Measurements from ENCODE around the gene ZNF525. TPM values are rescaled to one million over a fixed set of nuclear protein-coding genes. Genes with fewer than 3 reads are reported as not detected.

ZNF525 gene
- total RNA-seq, 2 experiments from 2014 or later: 13.5 to 16.3 TPM

DNA sequence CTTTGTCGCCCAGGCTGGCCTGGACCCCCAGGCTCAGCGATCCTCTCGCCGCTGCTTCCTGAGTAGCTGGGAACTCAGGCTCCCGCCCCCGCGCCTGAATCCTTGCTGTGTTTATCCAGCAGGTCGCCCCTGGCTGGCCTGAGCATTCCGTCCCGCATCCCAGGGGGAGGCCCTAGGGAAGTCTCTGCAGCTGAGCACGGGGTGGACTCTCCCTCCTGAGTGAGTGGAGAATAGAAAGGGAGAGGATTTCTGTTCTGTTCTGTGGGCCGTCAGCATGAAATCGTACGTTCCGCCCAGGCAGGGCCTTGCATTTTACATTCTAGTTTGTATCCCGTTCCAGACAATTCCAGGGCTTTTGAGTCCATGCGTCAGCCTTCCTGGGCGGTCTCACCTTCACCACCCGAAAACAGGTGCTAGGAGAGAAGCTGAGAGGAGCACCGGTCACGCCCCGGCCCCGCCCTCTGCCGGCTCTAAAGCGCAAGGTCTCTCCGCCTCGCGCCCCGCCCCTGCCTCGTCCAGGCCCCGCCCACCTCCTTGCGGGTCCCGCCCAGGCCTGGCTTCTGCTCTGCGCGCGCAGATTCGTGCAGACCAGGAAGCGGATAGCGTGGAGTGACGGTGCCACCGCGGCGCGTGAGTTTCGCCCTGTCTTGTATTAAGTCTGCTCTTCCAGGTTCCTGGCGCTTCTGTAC is 66.0 kb downstream of the ZNF525 start, which contains the start of gene ZNF761:
ZNF761 (plus strand) TSS at position 586 of the 689 bp plus-strand sequence. CDS start 15,285 bp downstream, outside the sequence.
- DNase-seq (peak; percentile 94 to 99 (median 98)), ATAC-seq (ENCODE audit: poor library complexity) (peak; percentile 96)
- peak within 1 kb of the TSS; percentile 51 to 80 for H3K27ac ChIP-seq (ENCODE audit: low read depth in 1 of 2, low read length in 2 of 2)
- H3K4me3 Mint-ChIP-seq: peak within 1 kb of the TSS; percentile 98
- peaks cover 23% of the 10 kb centered on the region for H3K36me3 ChIP-seq (ENCODE audit: insufficient read depth, low read length)
- peak within 1 kb of the TSS; percentile 88 for H3K4me3 ChIP-seq (ENCODE audit: low read length)
- CTCF ChIA-PET: interaction anchor here (0.7 kb wide), 1 partner anchor 13 kb away, joined by 3 read pairs; no protein-coding TSS in a partner anchor
- intact Hi-C loops (cut with DNase I, micrococcal nuclease): loop anchor here (1.0 to 5.0 kb wide), 6 partner anchors 34 to 235 kb away; partner anchors contain the start of genes ZNF765 (in 2 of the 2) and ZNF813 (in 2 of the 2)
- peaks cover 0 to 5% of the 10 kb centered on the region in 2 experiments for H3K9me3 ChIP-seq (ENCODE audit: control insufficient read depth in 1 of 2, insufficient read depth in 1 of 2, low read length in 2 of 2)
- H3K27me3 ChIP-seq (ENCODE audit: control insufficient read depth in 1 of 2, insufficient read depth in 2 of 2, low read length in 2 of 2): no peaks in the 10 kb centered on the region
- TF ChIP-seq, protein P1, sequence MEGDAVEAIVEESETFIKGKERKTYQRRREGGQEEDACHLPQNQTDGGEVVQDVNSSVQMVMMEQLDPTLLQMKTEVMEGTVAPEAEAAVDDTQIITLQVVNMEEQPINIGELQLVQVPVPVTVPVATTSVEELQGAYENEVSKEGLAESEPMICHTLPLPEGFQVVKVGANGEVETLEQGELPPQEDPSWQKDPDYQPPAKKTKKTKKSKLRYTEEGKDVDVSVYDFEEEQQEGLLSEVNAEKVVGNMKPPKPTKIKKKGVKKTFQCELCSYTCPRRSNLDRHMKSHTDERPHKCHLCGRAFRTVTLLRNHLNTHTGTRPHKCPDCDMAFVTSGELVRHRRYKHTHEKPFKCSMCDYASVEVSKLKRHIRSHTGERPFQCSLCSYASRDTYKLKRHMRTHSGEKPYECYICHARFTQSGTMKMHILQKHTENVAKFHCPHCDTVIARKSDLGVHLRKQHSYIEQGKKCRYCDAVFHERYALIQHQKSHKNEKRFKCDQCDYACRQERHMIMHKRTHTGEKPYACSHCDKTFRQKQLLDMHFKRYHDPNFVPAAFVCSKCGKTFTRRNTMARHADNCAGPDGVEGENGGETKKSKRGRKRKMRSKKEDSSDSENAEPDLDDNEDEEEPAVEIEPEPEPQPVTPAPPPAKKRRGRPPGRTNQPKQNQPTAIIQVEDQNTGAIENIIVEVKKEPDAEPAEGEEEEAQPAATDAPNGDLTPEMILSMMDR (IDR thresholded peaks at IDR 0.05): no peak
- H3K27ac Mint-ChIP-seq: peak within 1 kb of the TSS; percentile 96
- peaks cover 15% of the 10 kb centered on the region for H3K4me1 ChIP-seq (ENCODE audit: insufficient read depth, low read length)
- POLR2A ChIA-PET: interaction anchor here (1.0 kb wide), 1 partner anchor 236 kb away, joined by 3 read pairs; no protein-coding TSS in a partner anchor
- H3K36me3 Mint-ChIP-seq (ENCODE audit: low read depth): peaks cover 50% of the 10 kb centered on the region
- H3K27me3 Mint-ChIP-seq: no peaks in the 10 kb centered on the region
- H3K4me1 Mint-ChIP-seq (ENCODE audit: low read depth): peaks cover 41% of the 10 kb centered on the region
- peaks cover 8% of the 10 kb centered on the region for H3K9me3 Mint-ChIP-seq

DNA sequence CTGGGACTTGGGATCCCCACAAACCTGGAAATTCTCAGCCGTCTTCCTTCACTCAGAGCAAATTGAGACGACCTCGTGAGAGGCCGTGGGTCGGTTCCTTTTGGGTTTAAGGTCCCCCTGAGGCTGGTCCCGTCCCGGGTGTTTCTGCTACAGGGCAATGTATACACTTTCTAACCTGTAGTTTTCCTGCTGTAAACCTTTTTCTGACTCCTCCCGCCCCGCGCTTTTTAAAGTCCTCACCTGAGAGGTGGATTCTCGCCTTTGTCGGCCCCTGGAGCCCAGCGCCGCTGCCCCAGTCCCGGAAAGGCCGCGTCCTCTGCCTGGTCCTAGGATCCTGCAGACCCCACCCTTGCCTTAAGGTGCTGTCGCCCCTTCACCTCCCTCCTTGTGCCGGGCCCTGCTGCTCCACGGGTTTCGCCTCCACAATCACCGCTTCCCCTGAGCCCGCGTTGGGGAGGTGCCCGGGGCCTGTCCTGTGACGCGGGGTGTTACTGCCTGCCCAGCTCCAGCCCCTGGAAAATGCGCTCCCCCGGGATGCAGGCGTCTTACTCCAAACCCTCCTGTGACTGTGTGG is 66.7 kb downstream of the ZNF525 start:
- Mint-ChIP-seq H3K27me3 (no peaks in the 10 kb centered on the region), H3K9me3 (peaks cover 8% of the 10 kb centered on the region), H3K36me3 (ENCODE audit: low read depth) (peaks cover 56% of the 10 kb centered on the region), H3K4me1 (ENCODE audit: low read depth) (peaks cover 41% of the 10 kb centered on the region), H3K27ac (peak overlapping the region; percentile 96), H3K4me3 (peak overlapping the region; percentile 98)
- CTCF ChIA-PET: no interaction called here
- Histone ChIP-seq H3K9me3 (ENCODE audit: control insufficient read depth in 1 of 2, insufficient read depth in 1 of 2, low read length in 2 of 2) (peaks cover 6 to 8% of the 10 kb centered on the region in 2 experiments), H3K36me3 (ENCODE audit: insufficient read depth, low read length) (peaks cover 28% of the 10 kb centered on the region), H3K4me1 (ENCODE audit: insufficient read depth, low read length) (peaks cover 15% of the 10 kb centered on the region), H3K27me3 (ENCODE audit: control insufficient read depth in 1 of 2, insufficient read depth in 2 of 2, low read length in 2 of 2) (no peaks in the 10 kb centered on the region), H3K4me3 (ENCODE audit: low read length) (peak overlapping the region; percentile 88), H3K27ac (ENCODE audit: low read depth in 1 of 2, low read length in 2 of 2) (peak overlapping the region; percentile 51 to 80)
- DNase-seq: peak in 3 of 14 experiments; percentile 8 to 26 (median 8)
- ATAC-seq (ENCODE audit: poor library complexity): peak; percentile 43
- TF ChIP-seq, protein P1 (IDR thresholded peaks at IDR 0.05): no peak
- POLR2A ChIA-PET: interaction anchor here (1.5 kb wide), 1 partner anchor 38 kb away, joined by 5 read pairs; no protein-coding TSS in a partner anchor
- intact Hi-C loops (cut with DNase I, micrococcal nuclease): loop anchor here (5.0 kb wide), 2 partner anchors 35 to 235 kb away; partner anchors contain the start of gene ZNF765 (in 1 of the 2)

Other genes starting within 250 kb of the ZNF525 start
- gene ZNF415, start 232.8 kb upstream of the ZNF525 start, total RNA-seq: 1 to 10 TPM; 1.2 to 1.7 TPM
- 1 to 10 TPM; 3.8 to 3.9 TPM for gene ZNF347, start 206.7 kb upstream of the ZNF525 start, total RNA-seq
- 1 to 10 TPM; 2.1 to 3.2 TPM for gene ZNF665, start 172.3 kb upstream of the ZNF525 start, total RNA-seq
- gene ZNF677, start 110.8 kb upstream of the ZNF525 start, total RNA-seq: 1 to 10 TPM; 5.2 to 6.4 TPM
- gene VN1R2, start 107.4 kb upstream of the ZNF525 start, total RNA-seq: not detected
- not detected for gene VN1R4, start 98.0 kb upstream of the ZNF525 start, total RNA-seq
- gene ZNF845, start 32.0 kb upstream of the ZNF525 start, total RNA-seq: 1 to 10 TPM; 7.5 to 8.0 TPM
- gene ZNF765, start 29.4 kb downstream of the ZNF525 start, total RNA-seq: 1 to 10 TPM; 6.7 to 9.0 TPM
- 1 to 10 TPM; 4.5 to 5.6 TPM for gene ZNF761, start 66.3 kb downstream of the ZNF525 start, total RNA-seq
- 1 to 10 TPM; 2.0 to 2.7 TPM for gene ZNF813, start 102.0 kb downstream of the ZNF525 start, total RNA-seq
- gene ZNF331, start 172.4 kb downstream of the ZNF525 start, total RNA-seq: 100 to 1,000 TPM; 428 to 437 TPM

All from CD4-positive, alpha-beta T cell (primary cell).